ENCODE measurements around the gene PLOD1. TPM values are rescaled to one million over a fixed set of nuclear protein-coding genes. Genes with fewer than 3 reads are reported as not detected.

PLOD1 gene
- total and polyA plus RNA-seq, 10 of the 15 experiments (the other 5 are each of a cell fraction or from before 2014, with no cell fraction given), result 10.6 to 42.6 (median 29.3) TPM

GRCh38 chr1:11984576-11984975 is 50.1 kb downstream of the PLOD1 start:
- H3K4me1 ChIP-seq (ENCODE audit: control insufficient read depth, insufficient read depth, low read length), result peaks cover 10% of the 10 kb centered on the region
- intact Hi-C loops (cut with micrococcal nuclease; ENCODE audit: unreplicated experiment) (loop anchor here (10.0 kb wide), 1 partner anchor 220 kb away; no protein-coding TSS in a partner anchor), in situ Hi-C loops (cut with MboI) (no loop called here)
- POLR2A ChIA-PET, result interaction anchor here (0.6 to 0.7 kb wide), 2 partner anchors 10 to 12 kb away, joined by 3 to 10 read pairs; no protein-coding TSS in a partner anchor
- SMC1A ChIA-PET (ENCODE audit: uncharacterized antibody, unreplicated experiment), result interaction anchor here (1.0 kb wide), 1 partner anchor 77 kb away, joined by 3 read pairs; no protein-coding TSS in a partner anchor
- H3K27ac ChIP-seq (ENCODE audit: control insufficient read depth, insufficient read depth), result no peak overlapping the region
- no peaks in the 10 kb centered on the region for H4K20me1 ChIP-seq (ENCODE audit: control insufficient read depth, insufficient read depth)
- RAD21 ChIA-PET (ENCODE audit: unreplicated experiment), result interaction anchor here (1.2 to 1.5 kb wide), 2 partner anchors 77 to 94 kb away, joined by 3 to 7 read pairs; no protein-coding TSS in a partner anchor
- H3K4me2 ChIP-seq (ENCODE audit: control insufficient read depth, insufficient read depth), result no peak overlapping the region
- no peak overlapping the region for H2AFZ ChIP-seq (ENCODE audit: control insufficient read depth, low read depth, low read length)
- no peak for ATAC-seq
- DNase-seq (ENCODE audit: low read depth, low spot score), result no peak
- no peak overlapping the region for H3K4me3 ChIP-seq
- no peak overlapping the region for H3K9ac ChIP-seq (ENCODE audit: control insufficient read depth, insufficient read depth, low read length)
- peaks cover 11 to 21% of the 10 kb centered on the region in 2 experiments for H3K36me3 ChIP-seq (ENCODE audit: control insufficient read depth in 2 of 2, insufficient read depth in 2 of 2, low read length in 1 of 2)
- WGBS (ENCODE audit: insufficient coverage, insufficient replicate concordance, low lambda C conversion rate, missing lambda C conversion rate), result 95% methylated on average over 6 of the region's 6 CpGs
- H3K79me2 ChIP-seq (ENCODE audit: control insufficient read depth, insufficient read depth, low read length), result peaks cover 26% of the 10 kb centered on the region
- CTCF ChIA-PET, result interaction anchor here (1.2 to 1.8 kb wide), 3 partner anchors 17 to 146 kb away, joined by 3 to 5 read pairs (median 3); no protein-coding TSS in a partner anchor
- no peaks in the 10 kb centered on the region for H3K9me3 ChIP-seq (replicated peaks; ENCODE audit: control insufficient read depth, insufficient read depth, low read length)
- BruUV-seq (replicated peaks), result no TSS peak
- TF ChIP-seq CEBPB (IDR thresholded peaks at IDR 0.05; ENCODE audit: borderline replicate concordance in 1 of 2, low read depth in 2 of 2, low read length in 2 of 2), result no peak
- no peak for TF ChIP-seq ZZZ3 (IDR thresholded peaks at IDR 0.05; ENCODE audit: control insufficient read depth, insufficient read length, low read depth)
- no peak for TF ChIP-seq MTA2 (IDR thresholded peaks at IDR 0.05; ENCODE audit: low read depth)
- TF ChIP-seq EZH2 (IDR thresholded peaks at IDR 0.05; ENCODE audit: borderline replicate concordance, control insufficient read depth, low read depth, low read length), result no peak
- FAIRE-seq, result no peak
- no peaks in the 10 kb centered on the region for H3K27me3 ChIP-seq (replicated peaks in 1 of 2; ENCODE audit: control insufficient read depth in 2 of 2, insufficient read depth in 2 of 2, low read length in 1 of 2)

- H3K27me3 ChIP-seq (replicated peaks in 1 of 2; ENCODE audit: control insufficient read depth in 2 of 2, insufficient read depth in 2 of 2, low read length in 1 of 2), result no peaks in the 10 kb centered on the region
- no peak overlapping the region for H3K4me2 ChIP-seq (ENCODE audit: control insufficient read depth, insufficient read depth)
- RAD21 ChIA-PET (ENCODE audit: unreplicated experiment), result interaction anchor here (1.2 to 1.5 kb wide), 2 partner anchors 78 to 94 kb away, joined by 3 to 7 read pairs; no protein-coding TSS in a partner anchor
- H3K36me3 ChIP-seq (ENCODE audit: control insufficient read depth in 2 of 2, insufficient read depth in 2 of 2, low read length in 1 of 2), result peaks cover 11 to 22% of the 10 kb centered on the region in 2 experiments
- 82% methylated on average over 2 of the region's 3 CpGs for WGBS (ENCODE audit: insufficient coverage, insufficient replicate concordance, low lambda C conversion rate, missing lambda C conversion rate)
- no peak for DNase-seq (ENCODE audit: low read depth, low spot score)
- CTCF ChIA-PET, result interaction anchor here (1.2 kb wide), 1 partner anchor 17 kb away, joined by 3 read pairs; no protein-coding TSS in a partner anchor
- SMC1A ChIA-PET (ENCODE audit: uncharacterized antibody, unreplicated experiment), result interaction anchor here (0.7 to 1.1 kb wide), 3 partner anchors 77 to 140 kb away, joined by 3 read pairs; no protein-coding TSS in a partner anchor
- BruUV-seq (replicated peaks), result no TSS peak
- no peak for FAIRE-seq
- ATAC-seq, result no peak
- H3K4me3 ChIP-seq, result no peak overlapping the region
- H3K9me3 ChIP-seq (replicated peaks; ENCODE audit: control insufficient read depth, insufficient read depth, low read length), result no peaks in the 10 kb centered on the region
- H2AFZ ChIP-seq (ENCODE audit: control insufficient read depth, low read depth, low read length), result no peak overlapping the region
- in situ Hi-C loops (cut with MboI) (no loop called here), intact Hi-C loops (cut with micrococcal nuclease; ENCODE audit: unreplicated experiment) (loop anchor here (10.0 kb wide), 1 partner anchor 220 kb away; no protein-coding TSS in a partner anchor)
- H3K79me2 ChIP-seq (ENCODE audit: control insufficient read depth, insufficient read depth, low read length), result peaks cover 26% of the 10 kb centered on the region
- POLR2A ChIA-PET, result interaction anchor here (0.6 to 0.7 kb wide), 3 partner anchors 10 to 1487 kb away, joined by 3 to 10 read pairs (median 5); no protein-coding TSS in a partner anchor
- no peak overlapping the region for H3K9ac ChIP-seq (ENCODE audit: control insufficient read depth, insufficient read depth, low read length)
- H3K27ac ChIP-seq (ENCODE audit: control insufficient read depth, insufficient read depth), result no peak overlapping the region
- H4K20me1 ChIP-seq (ENCODE audit: control insufficient read depth, insufficient read depth), result no peaks in the 10 kb centered on the region
- peaks cover 14% of the 10 kb centered on the region for H3K4me1 ChIP-seq (ENCODE audit: control insufficient read depth, insufficient read depth, low read length)
- TF ChIP-seq BCL11A (IDR thresholded peaks at IDR 0.05; ENCODE audit: low read depth, low read length), result no peak
- TF ChIP-seq ZNF274 (IDR thresholded peaks at IDR 0.05; ENCODE audit: insufficient read depth, insufficient read length), result no peak
- no peak for TF ChIP-seq LARP7 (IDR thresholded peaks at IDR 0.05)
- no peak for TF ChIP-seq REST (IDR thresholded peaks at IDR 0.05; ENCODE audit: low read depth, low read length)
- no peak for TF ChIP-seq HSF1 (IDR thresholded peaks at IDR 0.05; ENCODE audit: low read depth, low read length)
- no peak for TF ChIP-seq TCF7 (IDR thresholded peaks at IDR 0.05; ENCODE audit: borderline replicate concordance)
- no peak for TF ChIP-seq ZSCAN29 (IDR thresholded peaks at IDR 0.05)
- TF ChIP-seq KDM1A (IDR thresholded peaks at IDR 0.05; ENCODE audit: borderline replicate concordance), result no peak
- TF ChIP-seq STAT1 (conservative IDR thresholded peaks at IDR 0.05), result no peak
Measured at GRCh38 chr1:11985171-11985570, 50.7 kb downstream of the PLOD1 start.

Data from GM12878 (cell line).